HG02870 (cell line): Measurements from ENCODE around the gene ZNF282.
"Not testable (repeated sequence)": the region's sequence is repeated elsewhere in the genome, so short reads cannot be mapped to it uniquely, and the experiment has no call there.

ENCODE experiments used
- ATAC-seq: cut with Tn5 transposase; IDR thresholded peaks from one replicate; pipeline ENCODE4 v1.9.1; 2021; ENCODE audit warnings: mild to moderate bottlenecking, moderate library complexity; ENCODE audit not compliant: unreplicated experiment

Gene ZNF282

DNA sequence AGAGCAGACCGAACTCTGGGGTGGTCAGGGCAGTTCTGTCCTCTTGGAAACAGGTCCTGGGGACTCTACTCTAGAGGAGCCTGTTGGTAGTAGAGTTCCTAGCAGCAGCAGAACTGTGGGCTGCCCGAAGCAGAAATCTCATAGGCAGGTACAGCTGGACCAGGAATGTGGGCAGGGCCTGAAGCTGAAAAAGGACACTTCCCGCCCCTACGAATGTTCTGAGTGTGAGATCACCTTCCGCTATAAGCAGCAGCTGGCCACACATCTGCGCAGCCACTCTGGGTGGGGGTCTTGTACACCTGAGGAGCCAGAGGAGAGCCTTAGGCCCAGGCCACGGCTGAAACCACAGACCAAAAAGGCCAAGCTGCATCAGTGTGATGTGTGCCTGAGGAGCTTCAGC is 58.3 kb downstream of the ZNF282 start:
- no peak for ATAC-seq

GRCh38 chr7:149254181-149254858 is 59.0 kb downstream of the ZNF282 start:
- ATAC-seq: no peak

- no peak for ATAC-seq
Measured at GRCh38 chr7:149255174-149255573, 59.8 kb downstream of the ZNF282 start.

- ATAC-seq: no peak
Measured at GRCh38 chr7:149256568-149256967, 61.2 kb downstream of the ZNF282 start.

GRCh38 chr7:149257146-149257545 is 61.8 kb downstream of the ZNF282 start:
- no peak for ATAC-seq

DNA sequence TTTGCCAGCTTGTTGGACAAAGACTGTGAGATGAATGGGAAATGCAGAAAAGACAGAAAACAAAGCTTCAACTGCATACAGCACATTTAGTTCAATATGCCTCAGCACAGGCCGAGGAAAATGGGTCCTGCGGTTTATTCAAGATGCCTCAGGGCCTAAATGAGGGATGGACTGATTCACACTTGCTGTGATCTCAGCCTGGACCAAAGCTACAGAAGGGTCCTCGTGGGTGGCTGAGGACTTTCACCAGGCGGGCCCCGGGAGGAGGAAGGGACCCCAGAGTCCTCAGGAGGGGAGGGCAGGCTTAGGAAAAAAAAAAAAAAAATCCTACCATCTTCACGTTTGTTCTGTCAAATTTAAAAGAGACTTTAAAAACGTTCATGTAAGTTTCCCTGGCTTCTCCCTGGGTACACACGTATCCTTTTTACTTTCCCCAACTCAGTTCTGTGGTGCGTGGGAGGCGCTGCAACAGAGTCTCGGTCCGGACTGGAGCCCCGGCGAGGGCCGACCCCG is 66.0 kb downstream of the ZNF282 start:
- no peak for ATAC-seq

- ATAC-seq: peak; percentile 73
Measured at GRCh38 chr7:149261829-149262617, 66.7 kb downstream of the ZNF282 start, which contains the start of gene ZNF783. Gene ZNF783 (plus strand): TSS chr7:149262196. CDS start chr7:149262334, 138 bp downstream.

DNA sequence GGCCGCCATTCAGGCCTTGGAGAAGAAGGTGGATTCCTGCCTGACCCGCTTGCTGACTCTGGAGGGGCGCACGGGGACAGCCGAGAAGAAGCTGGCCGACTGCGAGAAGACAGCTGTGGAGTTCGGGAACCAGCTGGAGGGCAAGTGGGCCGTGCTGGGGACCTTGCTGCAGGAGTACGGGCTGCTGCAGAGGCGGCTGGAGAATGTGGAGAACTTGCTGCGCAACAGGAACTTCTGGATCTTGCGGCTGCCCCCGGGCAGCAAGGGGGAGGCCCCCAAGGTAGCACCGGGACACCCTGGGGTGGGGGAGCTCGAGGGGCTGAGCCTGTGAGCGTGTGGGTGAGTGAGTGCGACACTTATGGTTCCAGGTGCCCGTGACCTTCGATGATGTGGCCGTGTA is 71.1 kb downstream of the ZNF282 start:
- no peak for ATAC-seq

DNA sequence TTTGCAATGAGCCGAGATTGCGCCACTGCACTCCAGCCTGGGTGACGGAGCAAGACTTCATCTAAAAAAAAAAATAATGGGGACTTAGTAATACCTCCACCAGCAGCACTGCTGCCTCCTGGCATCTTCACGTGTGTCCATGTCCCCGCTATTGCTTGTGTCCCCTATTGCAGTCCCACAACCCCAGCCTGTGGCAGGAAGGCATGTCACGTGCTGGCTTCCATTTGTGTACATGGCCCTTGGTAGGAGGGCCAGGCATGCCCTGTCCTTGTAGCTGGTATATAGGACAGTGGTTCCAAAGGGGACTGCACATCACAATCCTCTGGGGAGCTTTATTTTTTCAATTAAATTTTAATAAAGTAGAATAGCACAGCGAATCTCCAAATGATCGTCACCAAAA is 72.4 kb downstream of the ZNF282 start:
- no peak for ATAC-seq

DNA sequence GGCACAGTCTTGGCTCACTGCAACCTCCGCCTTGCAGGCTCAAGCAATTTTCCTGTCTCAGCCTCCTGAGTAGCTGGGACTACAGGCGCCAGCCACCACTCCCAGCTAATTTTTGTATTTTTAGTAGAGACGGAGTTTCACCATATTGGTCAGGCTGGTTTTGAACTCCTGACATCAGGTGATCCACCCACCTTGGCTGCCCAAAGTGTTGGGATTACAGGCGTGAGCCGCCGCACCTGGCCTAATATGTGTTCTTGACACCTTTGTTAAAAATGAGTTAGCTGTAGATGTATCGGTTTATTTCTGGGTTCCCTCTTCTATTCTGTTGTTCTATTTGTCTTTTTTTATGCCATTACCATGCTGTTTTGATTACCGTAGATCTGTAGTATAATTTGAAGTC is 79.1 kb downstream of the ZNF282 start:
- ATAC-seq: not testable (repeated sequence)
